Stimulated activated CD8-positive, alpha-beta memory T cell treated with anti-CD3 and anti-CD28 coated beads, Interleukin-12 subunit alpha, Interleukin-12 subunit beta, amount 100 ng/mL, for 24 hours (primary cell): ENCODE data around the gene MAPK8IP2.
"Not testable (repeated sequence)": the region's sequence is repeated elsewhere in the genome, so short reads cannot be mapped to it uniquely, and the experiment has no call there.

Experiments
- DNase-seq: peaks from one replicate; pipeline ENCODE4 v3.0.0-alpha.2; 2020; ENCODE audit errors: extremely low read depth

MAPK8IP2 gene

GRCh38 chr22:50599816-50600455, 657 bp upstream of the MAPK8IP2 start:
- DNase-seq: peak; percentile 30

- DNase-seq: no peak
These were observed 525 bp downstream of the MAPK8IP2 start for GRCh38 chr22:50600967-50601668.

GRCh38 chr22:50601669-50602337, 1.2 kb downstream of the MAPK8IP2 start:
- no peak for DNase-seq

DNA sequence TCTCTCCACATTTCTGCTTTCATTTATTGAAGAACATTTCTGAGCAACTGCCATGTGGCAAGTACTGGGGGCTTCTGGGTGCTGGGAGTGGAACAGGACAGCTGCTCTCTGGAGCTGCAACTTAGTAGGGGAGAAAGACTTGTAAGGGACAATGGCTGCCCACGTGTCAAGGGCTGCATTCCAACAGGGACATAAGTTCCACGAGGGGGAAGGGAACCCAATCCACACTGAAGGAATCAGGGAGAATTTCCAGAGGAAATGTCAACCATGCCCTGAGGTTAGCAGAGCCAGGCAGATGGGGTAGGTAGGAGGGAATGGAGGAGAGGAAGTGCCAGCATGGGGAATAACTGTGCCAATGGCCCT, 1.7 kb downstream of the MAPK8IP2 start:
- no peak for DNase-seq

GRCh38 chr22:50603511-50604255, 3.1 kb downstream of the MAPK8IP2 start:
- DNase-seq: no peak

GRCh38 chr22:50604256-50605001, 3.8 kb downstream of the MAPK8IP2 start:
- no peak for DNase-seq

DNA sequence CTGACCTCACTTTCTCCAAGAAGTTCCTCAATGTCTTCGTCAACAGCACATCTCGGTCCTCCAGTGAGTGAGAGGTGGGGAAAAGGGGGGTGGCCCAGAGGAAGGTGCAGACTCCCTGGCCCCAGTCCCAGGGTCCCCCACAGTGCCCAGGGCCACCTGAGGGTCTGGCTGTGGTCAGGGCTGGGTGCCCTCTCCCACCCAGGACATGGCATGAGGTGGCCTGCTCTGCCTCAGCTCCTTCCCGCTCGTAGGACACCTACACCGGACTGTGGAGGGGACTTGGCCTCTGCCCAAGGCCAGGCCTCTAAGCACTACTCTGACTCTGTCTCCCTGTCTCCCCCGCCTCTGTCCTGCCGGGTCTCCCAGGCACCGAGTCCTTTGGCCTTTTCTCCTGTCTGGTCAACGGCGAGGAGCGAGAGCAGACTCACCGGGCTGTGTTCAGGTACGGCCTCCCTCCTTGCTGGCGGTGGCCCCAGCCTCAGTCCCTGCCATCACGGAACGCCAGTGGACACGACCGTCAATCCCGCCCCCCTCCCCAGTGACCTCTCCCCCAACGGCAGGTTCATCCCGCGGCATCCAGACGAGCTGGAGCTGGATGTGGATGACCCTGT, 4.5 kb downstream of the MAPK8IP2 start:
- DNase-seq: no peak

- no peak for DNase-seq
These were observed 5.1 kb downstream of the MAPK8IP2 start for GRCh38 chr22:50605613-50606074.

- DNase-seq: no peak
These were observed 5.8 kb downstream of the MAPK8IP2 start for GRCh38 chr22:50606165-50606945.

GRCh38 chr22:50606946-50607658, 6.5 kb downstream of the MAPK8IP2 start:
- no peak for DNase-seq

DNA sequence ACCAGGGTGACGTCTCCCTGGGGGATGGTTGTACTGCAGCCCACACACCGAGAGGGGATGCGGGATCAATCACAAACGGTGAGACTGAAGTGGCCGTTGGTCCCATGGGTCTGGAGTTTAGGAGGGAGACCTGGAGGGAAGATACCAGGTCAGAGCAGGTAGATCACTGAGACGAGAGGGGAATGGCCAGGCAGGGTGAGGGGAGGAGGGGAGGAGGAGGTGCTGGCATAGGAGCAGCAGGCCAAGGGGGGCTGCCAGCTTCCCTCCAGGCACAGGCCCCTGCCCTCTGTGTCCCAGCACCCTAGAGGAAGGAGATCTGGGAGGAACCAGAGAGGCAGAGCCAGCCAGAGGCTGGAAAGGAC, 7.0 kb downstream of the MAPK8IP2 start:
- no peak for DNase-seq

- not testable (repeated sequence) for DNase-seq
These were observed 7.7 kb downstream of the MAPK8IP2 start for GRCh38 chr22:50608058-50608840.

- DNase-seq: no peak
These were observed 8.4 kb downstream of the MAPK8IP2 start for GRCh38 chr22:50608996-50609395.

- DNase-seq: no peak
These were observed 9.0 kb downstream of the MAPK8IP2 start for GRCh38 chr22:50609599-50609998.

DNA sequence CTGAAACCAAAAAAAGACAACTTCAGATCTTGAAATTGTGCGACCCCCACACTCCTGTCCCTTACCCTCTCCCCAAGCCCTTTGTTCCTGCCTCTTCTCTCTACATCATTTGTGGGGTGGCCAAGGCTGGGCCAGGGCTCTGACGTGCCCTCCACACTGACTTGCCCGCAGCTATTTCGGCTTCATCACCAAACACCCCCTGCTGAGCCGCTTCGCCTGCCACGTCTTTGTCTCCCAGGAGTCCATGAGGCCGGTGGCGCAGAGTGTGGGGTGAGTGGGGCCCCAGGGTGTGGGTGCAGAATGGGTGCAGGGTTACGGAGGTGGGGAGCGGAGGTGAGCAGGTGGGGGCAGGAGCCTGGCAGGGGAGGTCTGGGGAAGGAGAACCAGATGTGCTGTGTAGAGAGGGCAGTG, 9.5 kb downstream of the MAPK8IP2 start:
- no peak for DNase-seq

DNA sequence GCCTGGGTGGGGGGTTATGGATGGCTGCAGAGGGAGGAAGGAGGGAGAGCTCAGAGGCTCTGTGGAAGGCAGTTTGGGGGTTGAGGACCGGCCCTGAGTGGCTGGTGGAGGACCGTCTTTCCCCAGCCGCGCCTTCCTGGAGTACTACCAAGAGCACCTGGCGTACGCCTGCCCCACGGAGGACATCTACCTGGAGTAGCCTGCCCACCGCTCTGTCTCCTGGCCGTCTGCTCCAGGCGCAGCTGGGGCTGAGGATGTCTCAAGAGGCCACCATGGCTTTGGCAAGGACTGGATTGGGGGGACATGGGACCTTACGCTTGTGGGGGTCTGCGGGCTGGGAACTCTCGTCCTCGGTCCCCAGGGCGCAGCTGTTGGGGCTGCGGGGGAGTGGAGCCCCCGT, 10.0 kb downstream of the MAPK8IP2 start:
- no peak for DNase-seq

DNA sequence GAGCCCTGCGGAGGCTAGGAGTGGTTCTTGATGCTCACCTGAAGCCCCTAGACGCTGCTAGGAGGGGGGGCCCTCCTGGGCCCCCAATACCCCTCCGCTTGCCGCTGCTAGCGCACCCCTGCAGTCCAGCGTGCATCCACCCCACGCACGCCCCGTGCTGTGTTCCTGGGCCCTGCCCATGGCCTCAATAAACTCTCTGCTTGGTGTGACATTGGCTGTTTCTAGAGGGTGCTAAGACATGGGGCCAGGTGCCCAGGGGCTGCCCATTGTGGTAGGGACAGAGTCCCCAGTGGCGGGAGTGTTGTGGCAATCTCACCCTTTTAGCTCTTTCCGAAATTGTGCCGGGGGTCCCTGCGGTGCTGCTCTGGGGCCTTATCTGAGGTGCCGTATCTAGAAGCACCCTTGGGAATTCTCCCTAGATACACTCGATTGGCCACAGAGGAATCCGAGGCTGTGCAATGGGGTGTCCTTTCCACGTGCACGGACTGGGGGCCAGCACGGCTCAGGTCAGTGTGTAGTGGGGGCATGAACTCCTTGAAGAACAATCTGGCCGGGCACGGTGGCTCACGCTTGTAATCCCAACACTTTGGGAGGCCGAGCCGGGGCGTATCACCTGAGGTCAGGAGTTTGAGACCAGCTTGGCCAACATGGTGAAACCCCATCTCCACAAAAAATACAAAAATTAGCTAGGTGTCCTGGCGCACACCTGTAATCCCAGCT, 10.9 kb downstream of the MAPK8IP2 start:
- no peak for DNase-seq

- DNase-seq: no peak
These were observed 11.6 kb downstream of the MAPK8IP2 start for GRCh38 chr22:50612168-50612527.
